Measurements from ENCODE around the gene GPR82. TPM values are rescaled to one million over a fixed set of nuclear protein-coding genes. Genes with fewer than 3 reads are reported as not detected.
"Not testable (repeated sequence)": the region's sequence is repeated elsewhere in the genome, so short reads cannot be mapped to it uniquely, and the experiment has no call there.

Gene GPR82
- total RNA-seq, 1 donor from 2014 or later = 0.20 TPM

- no peak for DNase-seq
These were observed 5.3 kb upstream of the GPR82 start for GRCh38 chrX:41718481-41719235.

GRCh38 chrX:41719610-41720009, 4.4 kb upstream of the GPR82 start:
- DNase-seq = not testable (repeated sequence)

GRCh38 chrX:41720125-41720779, 3.7 kb upstream of the GPR82 start:
- DNase-seq = no peak

GRCh38 chrX:41721590-41721989, 2.4 kb upstream of the GPR82 start:
- no peak for DNase-seq

GRCh38 chrX:41722214-41722613, 1.8 kb upstream of the GPR82 start:
- DNase-seq = no peak

GRCh38 chrX:41722816-41723618, 964 bp upstream of the GPR82 start:
- DNase-seq = no peak

- DNase-seq = no peak
These were observed 4.1 kb downstream of the GPR82 start for GRCh38 chrX:41728125-41728524.

- no peak for DNase-seq
These were observed 6.1 kb downstream of the GPR82 start for GRCh38 chrX:41730081-41730480.

GRCh38 chrX:41732260-41732659, 8.3 kb downstream of the GPR82 start:
- DNase-seq = no peak

- DNase-seq = no peak
These were observed 10.0 kb downstream of the GPR82 start for GRCh38 chrX:41733939-41734338.

- DNase-seq = no peak
These were observed 10.5 kb downstream of the GPR82 start for GRCh38 chrX:41734530-41734929.

GRCh38 chrX:41737065-41737464, 13.1 kb downstream of the GPR82 start:
- no peak for DNase-seq

- DNase-seq = no peak
These were observed 15.9 kb downstream of the GPR82 start for GRCh38 chrX:41739871-41740270.

- no peak for DNase-seq
These were observed 26.7 kb downstream of the GPR82 start for GRCh38 chrX:41750716-41751115.

GRCh38 chrX:41758401-41758800, 34.4 kb downstream of the GPR82 start:
- DNase-seq = no peak

GRCh38 chrX:41759817-41760216, 35.8 kb downstream of the GPR82 start:
- DNase-seq = no peak

- DNase-seq = no peak
These were observed 37.2 kb downstream of the GPR82 start for GRCh38 chrX:41761169-41761568.

- no peak for DNase-seq
These were observed 37.7 kb downstream of the GPR82 start for GRCh38 chrX:41761702-41762101.

- DNase-seq = no peak
These were observed 55.1 kb downstream of the GPR82 start for GRCh38 chrX:41779030-41779564.

Data from skin of body (tissue), 2 donors.